ENCODE measurements around the gene LIPG.
A peak's percentile ranks its signal among the peaks of the same experiment; 100 is the strongest.
"Not testable (repeated sequence)": the region's sequence is repeated elsewhere in the genome, so short reads cannot be mapped to it uniquely, and the experiment has no call there.

The LIPG gene

GRCh38 chr18:49561289-49562193 lies at the start of gene LIPG:
TSS of gene LIPG (plus strand) at chr18:49562057. CDS start at chr18:49562309, 252 bp downstream.
- DNase-seq = peak; percentile 64

GRCh38 chr18:49512876-49513275 lies 49.0 kb upstream of the LIPG start:
- DNase-seq = not testable (repeated sequence)

- no peak for DNase-seq
These were observed 47.3 kb upstream of the LIPG start for GRCh38 chr18:49514577-49514976.

GRCh38 chr18:49515003-49515402 lies 46.9 kb upstream of the LIPG start:
- not testable (repeated sequence) for DNase-seq

GRCh38 chr18:49515516-49515915 lies 46.3 kb upstream of the LIPG start:
- DNase-seq = no peak

GRCh38 chr18:49517483-49517882 lies 44.4 kb upstream of the LIPG start:
- DNase-seq = no peak

GRCh38 chr18:49519101-49519971 lies 42.5 kb upstream of the LIPG start:
- no peak for DNase-seq

- no peak for DNase-seq
These were observed 41.2 kb upstream of the LIPG start for GRCh38 chr18:49520661-49521145.

GRCh38 chr18:49521216-49521835 lies 40.5 kb upstream of the LIPG start:
- peak; percentile 36 for DNase-seq

- DNase-seq = not testable (repeated sequence)
These were observed 38.2 kb upstream of the LIPG start for GRCh38 chr18:49523580-49524093.

- DNase-seq = no peak
These were observed 37.5 kb upstream of the LIPG start for GRCh38 chr18:49524349-49524748.

- DNase-seq = no peak
These were observed 36.9 kb upstream of the LIPG start for GRCh38 chr18:49524951-49525350.

- DNase-seq = no peak
These were observed 35.9 kb upstream of the LIPG start for GRCh38 chr18:49525981-49526380.

- no peak for DNase-seq
These were observed 34.1 kb upstream of the LIPG start for GRCh38 chr18:49527631-49528327.

GRCh38 chr18:49529596-49529995 lies 32.3 kb upstream of the LIPG start:
- DNase-seq = no peak

GRCh38 chr18:49531678-49532153 lies 30.1 kb upstream of the LIPG start:
- no peak for DNase-seq

GRCh38 chr18:49534846-49535601 lies 26.8 kb upstream of the LIPG start:
- DNase-seq = no peak

- DNase-seq = no peak
These were observed 24.5 kb upstream of the LIPG start for GRCh38 chr18:49537232-49537896.

GRCh38 chr18:49544362-49544761 lies 17.5 kb upstream of the LIPG start:
- no peak for DNase-seq

GRCh38 chr18:49546278-49546677 lies 15.6 kb upstream of the LIPG start:
- DNase-seq = no peak
